D721Med (cell line): Measurements from ENCODE around the gene ASCC3.
A peak's percentile ranks its signal among the peaks of the same experiment; 100 is the strongest.

Source experiments
- DNase-seq: peaks from one replicate; pipeline ENCODE4 v3.0.0; 2011; ENCODE audit warnings: low spot score; ENCODE audit not compliant: insufficient read length
- FAIRE-seq: peaks from 2 replicates; lab custom pipeline; 2011; peaks lifted over from hg19 to GRCh38; lab: Jason Lieb, UNC
- CTCF ChIP-seq: IDR thresholded peaks from 2 replicates; pipeline ENCODE4 v1.5.1; 2012; ENCODE audit warnings: mild to moderate bottlenecking, control low read depth; ENCODE audit not compliant: insufficient read depth; ENCODE audit errors: missing control alignments

Gene ASCC3, protein sequence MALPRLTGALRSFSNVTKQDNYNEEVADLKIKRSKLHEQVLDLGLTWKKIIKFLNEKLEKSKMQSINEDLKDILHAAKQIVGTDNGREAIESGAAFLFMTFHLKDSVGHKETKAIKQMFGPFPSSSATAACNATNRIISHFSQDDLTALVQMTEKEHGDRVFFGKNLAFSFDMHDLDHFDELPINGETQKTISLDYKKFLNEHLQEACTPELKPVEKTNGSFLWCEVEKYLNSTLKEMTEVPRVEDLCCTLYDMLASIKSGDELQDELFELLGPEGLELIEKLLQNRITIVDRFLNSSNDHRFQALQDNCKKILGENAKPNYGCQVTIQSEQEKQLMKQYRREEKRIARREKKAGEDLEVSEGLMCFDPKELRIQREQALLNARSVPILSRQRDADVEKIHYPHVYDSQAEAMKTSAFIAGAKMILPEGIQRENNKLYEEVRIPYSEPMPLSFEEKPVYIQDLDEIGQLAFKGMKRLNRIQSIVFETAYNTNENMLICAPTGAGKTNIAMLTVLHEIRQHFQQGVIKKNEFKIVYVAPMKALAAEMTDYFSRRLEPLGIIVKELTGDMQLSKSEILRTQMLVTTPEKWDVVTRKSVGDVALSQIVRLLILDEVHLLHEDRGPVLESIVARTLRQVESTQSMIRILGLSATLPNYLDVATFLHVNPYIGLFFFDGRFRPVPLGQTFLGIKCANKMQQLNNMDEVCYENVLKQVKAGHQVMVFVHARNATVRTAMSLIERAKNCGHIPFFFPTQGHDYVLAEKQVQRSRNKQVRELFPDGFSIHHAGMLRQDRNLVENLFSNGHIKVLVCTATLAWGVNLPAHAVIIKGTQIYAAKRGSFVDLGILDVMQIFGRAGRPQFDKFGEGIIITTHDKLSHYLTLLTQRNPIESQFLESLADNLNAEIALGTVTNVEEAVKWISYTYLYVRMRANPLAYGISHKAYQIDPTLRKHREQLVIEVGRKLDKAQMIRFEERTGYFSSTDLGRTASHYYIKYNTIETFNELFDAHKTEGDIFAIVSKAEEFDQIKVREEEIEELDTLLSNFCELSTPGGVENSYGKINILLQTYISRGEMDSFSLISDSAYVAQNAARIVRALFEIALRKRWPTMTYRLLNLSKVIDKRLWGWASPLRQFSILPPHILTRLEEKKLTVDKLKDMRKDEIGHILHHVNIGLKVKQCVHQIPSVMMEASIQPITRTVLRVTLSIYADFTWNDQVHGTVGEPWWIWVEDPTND (N-terminal part only)

GRCh38 chr6:100880853-100881706, at the start of gene ASCC3:
Gene ASCC3 (minus strand): TSS chr6:100881329. CDS start chr6:100867997, 13,332 bp downstream.
- DNase-seq (peak; percentile 21), FAIRE-seq (no peak)
- TF ChIP-seq CTCF: no peak

GRCh38 chr6:100925749-100926148, 44.6 kb upstream of the ASCC3 start:
- FAIRE-seq: no peak
- no peak for DNase-seq

GRCh38 chr6:100924534-100925227, 43.6 kb upstream of the ASCC3 start:
- DNase-seq: no peak
- FAIRE-seq: no peak

More at GRCh38 chr6:100925749-100926148, 44.6 kb upstream of the ASCC3 start:
- TF ChIP-seq CTCF: no peak

DNA sequence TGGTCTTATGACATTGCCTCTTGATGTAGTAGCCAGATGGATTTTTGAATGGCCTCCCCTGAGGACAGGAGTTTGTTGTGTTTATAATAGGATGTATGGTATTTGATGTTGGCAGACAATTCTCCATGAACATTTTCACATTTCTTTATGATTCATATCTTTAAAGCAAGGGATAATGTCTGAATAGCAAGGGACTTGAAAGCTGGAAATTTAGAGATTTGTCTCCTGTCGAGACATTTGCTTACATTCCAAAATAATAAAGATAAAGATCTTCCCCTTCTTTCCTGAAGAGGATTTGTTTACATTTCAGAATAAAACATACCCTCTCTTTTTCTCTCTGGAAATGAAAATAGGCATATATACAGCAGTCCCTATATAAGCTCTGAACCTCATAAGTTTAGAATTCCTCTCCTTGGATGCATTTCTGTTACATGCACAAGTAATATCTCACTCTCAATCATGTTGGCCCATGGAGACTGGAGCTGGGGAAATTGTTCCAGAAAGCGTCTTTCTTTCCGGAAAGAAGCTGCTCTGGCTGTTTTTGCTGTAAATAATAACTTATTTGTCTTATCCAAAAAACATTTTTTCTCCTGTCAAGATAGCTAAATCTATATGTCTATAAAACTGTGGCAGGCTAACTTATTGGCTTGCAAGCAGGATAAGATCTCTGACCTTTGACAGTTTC, 42.5 kb upstream of the ASCC3 start:
- DNase-seq (no peak), FAIRE-seq (no peak)
- TF ChIP-seq CTCF: no peak

More at GRCh38 chr6:100924534-100925227, 43.6 kb upstream of the ASCC3 start:
- no peak for TF ChIP-seq CTCF

DNA sequence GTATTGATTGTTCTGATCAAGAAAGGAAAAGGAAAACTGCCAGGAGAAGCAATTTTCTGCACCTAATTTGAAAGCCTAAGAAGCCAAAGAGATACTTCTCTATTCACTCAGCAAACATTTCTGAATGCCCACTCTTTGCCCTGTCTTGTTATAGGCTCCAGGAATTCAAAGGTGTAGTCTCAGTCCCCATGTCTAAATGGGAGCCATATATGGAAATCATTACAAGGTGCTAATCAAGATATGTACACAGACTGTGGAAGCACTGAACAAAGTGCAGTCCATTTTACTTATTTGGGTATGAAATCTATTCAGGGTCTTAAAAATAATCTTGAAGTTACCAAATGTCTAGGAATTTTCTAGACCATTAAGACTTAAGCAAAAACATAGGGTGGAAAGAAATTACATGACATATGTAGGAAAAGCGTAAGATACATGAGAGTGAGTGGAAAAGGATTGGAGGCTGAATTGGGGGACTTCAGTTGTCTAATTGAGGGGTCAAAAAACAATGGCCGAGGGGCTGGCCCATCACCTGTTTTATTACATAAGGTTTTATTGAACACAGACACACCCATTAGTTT, 39.0 kb upstream of the ASCC3 start:
- TF ChIP-seq CTCF: no peak
- DNase-seq (no peak), FAIRE-seq (peak; percentile 21)
